Chondrocyte (in vitro differentiated cells): ENCODE measurements around the gene CST7. TPM values are rescaled to one million over a fixed set of nuclear protein-coding genes. Genes with fewer than 3 reads are reported as not detected.
A peak's percentile ranks its signal among the peaks of the same experiment; 100 is the strongest.

Experiments used
- DNase-seq: peaks from one replicate; pipeline ENCODE4 v3.0.0; 2021; ENCODE audit warnings: mixed read lengths, low spot score
- H3K27ac Mint-ChIP-seq: one replicate; pipeline ENCODE4 v1.8.0; 2021; ENCODE audit warnings: mild to moderate bottlenecking, moderate library complexity, mixed read lengths; ENCODE audit not compliant: unreplicated experiment
- H3K27me3 Mint-ChIP-seq: 2 replicates; pipeline ENCODE4 v1.8.0; 2021; ENCODE audit warnings: low read depth, mixed read lengths
- H3K36me3 Mint-ChIP-seq: 2 replicates; pipeline ENCODE4 v1.8.0; 2021; ENCODE audit warnings: low read depth, mixed read lengths
- H3K4me1 Mint-ChIP-seq: 2 replicates; pipeline ENCODE4 v1.8.0; 2021; ENCODE audit warnings: low read depth, mild to moderate bottlenecking, mixed read lengths
- H3K4me3 Mint-ChIP-seq: one replicate; pipeline ENCODE4 v1.8.0; 2021; ENCODE audit warnings: mild to moderate bottlenecking, moderate library complexity, mixed read lengths; ENCODE audit not compliant: unreplicated experiment
- H3K9me3 Mint-ChIP-seq: 2 replicates; pipeline ENCODE4 v1.8.0; 2021; ENCODE audit warnings: low read depth, mixed read lengths
- total RNA-seq: library from RNA; stranded (reverse); gene quantifications from 3 replicates; pipeline ENCODE4 v1.2.1, GENCODE V29; 2021
- TF ChIP-seq, protein P1 (sequence below): fragments of 200-600 bp; sonication (generic); IDR thresholded peaks from 2 replicates; pipeline ENCODE4 v1.5.0; 2021; ENCODE audit warnings: antibody characterized with exemption, mild to moderate bottlenecking, moderate library complexity

Gene CST7
- total RNA-seq, 1 donor from 2014 or later, result not detected

GRCh38 chr20:24915440-24915839, 33.6 kb upstream of the CST7 start:
- H3K4me3 Mint-ChIP-seq, result no peak overlapping the region
- no peak for DNase-seq
- no peaks in the 10 kb centered on the region for H3K36me3 Mint-ChIP-seq
- TF ChIP-seq, protein P1, sequence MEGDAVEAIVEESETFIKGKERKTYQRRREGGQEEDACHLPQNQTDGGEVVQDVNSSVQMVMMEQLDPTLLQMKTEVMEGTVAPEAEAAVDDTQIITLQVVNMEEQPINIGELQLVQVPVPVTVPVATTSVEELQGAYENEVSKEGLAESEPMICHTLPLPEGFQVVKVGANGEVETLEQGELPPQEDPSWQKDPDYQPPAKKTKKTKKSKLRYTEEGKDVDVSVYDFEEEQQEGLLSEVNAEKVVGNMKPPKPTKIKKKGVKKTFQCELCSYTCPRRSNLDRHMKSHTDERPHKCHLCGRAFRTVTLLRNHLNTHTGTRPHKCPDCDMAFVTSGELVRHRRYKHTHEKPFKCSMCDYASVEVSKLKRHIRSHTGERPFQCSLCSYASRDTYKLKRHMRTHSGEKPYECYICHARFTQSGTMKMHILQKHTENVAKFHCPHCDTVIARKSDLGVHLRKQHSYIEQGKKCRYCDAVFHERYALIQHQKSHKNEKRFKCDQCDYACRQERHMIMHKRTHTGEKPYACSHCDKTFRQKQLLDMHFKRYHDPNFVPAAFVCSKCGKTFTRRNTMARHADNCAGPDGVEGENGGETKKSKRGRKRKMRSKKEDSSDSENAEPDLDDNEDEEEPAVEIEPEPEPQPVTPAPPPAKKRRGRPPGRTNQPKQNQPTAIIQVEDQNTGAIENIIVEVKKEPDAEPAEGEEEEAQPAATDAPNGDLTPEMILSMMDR, result no peak
- H3K9me3 Mint-ChIP-seq, result no peaks in the 10 kb centered on the region
- peaks cover 23% of the 10 kb centered on the region for H3K27me3 Mint-ChIP-seq
- no peak overlapping the region for H3K27ac Mint-ChIP-seq
- H3K4me1 Mint-ChIP-seq, result peaks cover 12% of the 10 kb centered on the region

- DNase-seq, result no peak
- peaks cover 16% of the 10 kb centered on the region for H3K4me1 Mint-ChIP-seq
- peaks cover 21% of the 10 kb centered on the region for H3K27me3 Mint-ChIP-seq
- TF ChIP-seq, protein P1, result no peak
- H3K36me3 Mint-ChIP-seq, result no peaks in the 10 kb centered on the region
- H3K9me3 Mint-ChIP-seq, result no peaks in the 10 kb centered on the region
- H3K4me3 Mint-ChIP-seq, result no peak overlapping the region
- H3K27ac Mint-ChIP-seq, result no peak overlapping the region
These were observed 33.2 kb upstream of the CST7 start for GRCh38 chr20:24915892-24916291.

DNA sequence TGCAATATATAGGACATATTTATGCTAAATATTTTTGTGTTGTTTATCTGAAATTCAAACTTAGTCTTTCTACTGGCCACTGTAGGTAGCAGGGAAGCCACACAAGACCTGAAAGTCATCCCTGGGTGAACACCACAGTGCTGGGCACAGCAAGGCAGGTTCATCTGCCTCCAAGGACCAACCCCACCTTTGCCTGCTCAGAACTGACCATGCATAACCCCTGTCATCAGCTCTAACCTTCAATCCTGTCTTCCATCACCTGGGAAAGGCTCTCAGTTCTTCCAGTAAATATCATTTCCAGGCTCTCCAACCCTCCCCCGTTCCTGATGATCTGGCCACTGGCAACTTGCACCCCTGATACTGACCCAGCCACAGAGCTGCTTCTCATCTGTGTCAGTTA, 32.7 kb upstream of the CST7 start:
- peaks cover 18% of the 10 kb centered on the region for H3K27me3 Mint-ChIP-seq
- peaks cover 3% of the 10 kb centered on the region for H3K9me3 Mint-ChIP-seq
- no peak overlapping the region for H3K27ac Mint-ChIP-seq
- TF ChIP-seq, protein P1, result no peak
- peaks cover 18% of the 10 kb centered on the region for H3K4me1 Mint-ChIP-seq
- H3K4me3 Mint-ChIP-seq, result no peak overlapping the region
- H3K36me3 Mint-ChIP-seq, result peaks cover 1% of the 10 kb centered on the region
- no peak for DNase-seq

DNA sequence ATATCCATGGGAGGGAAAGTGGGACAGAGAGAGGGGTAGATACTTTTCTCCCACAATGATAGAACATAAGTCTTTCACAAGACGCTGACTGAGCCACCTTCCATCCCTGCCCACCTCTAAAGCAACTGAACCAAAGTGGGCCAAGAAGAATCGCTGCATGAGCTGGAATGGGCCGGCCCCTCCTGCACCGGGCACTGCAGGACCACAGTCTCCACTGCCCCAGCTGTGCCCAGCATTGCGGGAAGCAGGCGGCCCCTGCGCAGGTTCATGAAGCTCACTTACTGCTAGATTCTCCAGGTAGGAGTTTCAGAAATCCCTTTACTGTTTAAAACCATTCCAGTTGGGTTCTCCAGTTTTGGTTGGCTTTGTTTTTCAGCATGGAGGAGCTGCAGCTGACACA, 32.0 kb upstream of the CST7 start:
- TF ChIP-seq, protein P1, result no peak
- Mint-ChIP-seq H3K9me3 (peaks cover 6% of the 10 kb centered on the region), H3K27ac (no peak overlapping the region), H3K4me3 (no peak overlapping the region), H3K36me3 (peaks cover 1% of the 10 kb centered on the region), H3K27me3 (peaks cover 14% of the 10 kb centered on the region), H3K4me1 (peaks cover 18% of the 10 kb centered on the region)
- DNase-seq, result no peak

- TF ChIP-seq, protein P1, result peak; percentile 97
- Mint-ChIP-seq H3K4me1 (peaks cover 18% of the 10 kb centered on the region), H3K4me3 (no peak overlapping the region), H3K27ac (no peak overlapping the region), H3K36me3 (peaks cover 1% of the 10 kb centered on the region), H3K27me3 (peaks cover 11% of the 10 kb centered on the region), H3K9me3 (peaks cover 6% of the 10 kb centered on the region)
- DNase-seq, result no peak
These were observed 31.1 kb upstream of the CST7 start for GRCh38 chr20:24917797-24918578.
